ENCODE data around the gene NUPR1. TPM values are rescaled to one million over a fixed set of nuclear protein-coding genes. Genes with fewer than 3 reads are reported as not detected.
"Not testable (repeated sequence)": the region's sequence is repeated elsewhere in the genome, so short reads cannot be mapped to it uniquely, and the experiment has no call there.

The NUPR1 gene
- total RNA-seq, 1 experiment from 2014 or later = 5.8 TPM

DNA sequence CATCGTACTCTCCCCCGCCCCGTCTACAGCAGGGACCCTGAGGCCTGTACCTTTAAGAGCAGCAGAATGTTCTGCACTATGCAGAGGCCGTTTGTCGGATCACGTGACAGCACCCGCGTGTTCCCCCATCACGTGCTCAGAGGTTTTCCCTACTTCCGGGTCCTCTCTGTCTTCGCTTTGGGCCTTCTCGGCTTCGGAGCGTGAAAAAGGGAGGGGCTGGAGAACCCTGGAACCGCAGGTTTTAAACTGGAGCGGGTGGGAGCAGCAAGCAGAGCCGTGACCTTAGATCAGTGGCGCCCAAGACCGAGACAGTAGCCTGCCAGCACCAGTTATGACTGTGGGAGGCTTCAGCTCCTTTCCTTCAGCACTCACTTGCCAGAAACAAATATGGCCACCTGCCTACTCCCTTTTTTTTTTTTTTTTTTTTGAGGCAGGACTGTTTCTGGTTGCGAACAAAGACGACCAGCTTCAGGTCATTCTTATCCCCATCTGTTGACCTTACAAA lies 46.8 kb downstream of the NUPR1 start, which contains the start of gene CLN3:
Gene CLN3 (minus strand): TSS at position 105 of the 505 bp plus-strand sequence. CDS start 315 bp downstream, outside the sequence.
- in situ Hi-C loops (cut with HindIII; ENCODE audit: low pct_unique_long_range_greater_than_20kb, low sequenced_read_pairs) = no loop called here
- peak; percentile 97 for DNase-seq (ENCODE audit: low read depth)

DNA sequence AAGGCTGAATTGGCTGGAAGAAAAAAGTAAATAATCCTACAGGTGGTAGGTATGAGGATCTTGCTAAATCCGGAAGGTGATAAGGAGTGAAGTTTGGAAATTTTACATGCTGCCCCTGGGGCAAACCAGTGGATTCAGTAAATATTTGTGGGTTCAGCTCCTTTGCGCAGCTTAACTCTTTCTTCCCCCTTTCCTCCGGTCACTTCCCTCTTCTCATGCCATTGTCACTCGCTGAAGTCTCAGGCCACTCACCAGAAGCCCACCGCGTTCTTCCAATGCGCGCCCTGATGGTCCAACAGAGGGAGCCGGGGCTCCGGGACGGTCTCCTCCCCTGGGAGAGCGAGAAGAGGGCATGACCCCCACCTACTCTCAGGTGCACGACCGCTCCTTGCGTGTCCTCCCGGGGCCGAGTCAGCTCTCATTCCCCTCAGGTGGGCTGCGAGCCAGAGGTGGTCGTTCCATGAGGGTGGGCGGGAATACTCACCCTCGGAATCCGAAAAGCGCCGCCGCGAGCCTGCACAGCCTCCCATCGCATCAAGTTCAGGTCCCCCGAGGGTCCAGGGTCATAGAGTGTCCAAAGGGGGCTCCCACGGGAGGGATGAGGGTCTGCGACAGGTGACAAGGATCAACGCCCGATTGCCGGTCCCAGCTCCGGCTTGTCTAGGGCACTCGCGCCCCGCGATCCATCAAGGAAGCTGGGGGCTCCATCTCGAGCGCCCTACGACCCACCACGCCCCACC lies 47.4 kb downstream of the NUPR1 start:
- peak; percentile 40 for DNase-seq (ENCODE audit: low read depth)
- in situ Hi-C loops (cut with HindIII; ENCODE audit: low pct_unique_long_range_greater_than_20kb, low sequenced_read_pairs) = no loop called here

DNA sequence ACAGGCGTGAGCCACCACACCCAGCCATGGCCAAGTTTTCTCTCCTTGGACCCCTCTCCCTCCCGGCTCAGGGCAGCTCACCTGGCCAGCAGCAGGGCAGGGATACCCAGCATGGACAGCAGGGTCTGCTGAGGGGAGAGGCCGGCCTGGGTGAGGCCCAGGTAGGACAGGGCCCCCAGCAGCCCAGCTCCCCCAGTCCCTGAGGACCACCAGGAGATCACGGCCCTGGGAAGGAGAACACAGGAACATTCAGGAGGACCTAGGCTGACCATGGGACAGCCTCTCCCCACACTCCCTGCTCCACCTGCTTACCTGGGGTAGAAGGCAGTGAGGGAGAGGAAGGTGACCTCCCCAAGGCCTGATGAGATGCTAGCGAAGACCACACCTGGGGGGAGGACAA lies 52.5 kb downstream of the NUPR1 start:
- in situ Hi-C loops (cut with HindIII; ENCODE audit: low pct_unique_long_range_greater_than_20kb, low sequenced_read_pairs) = no loop called here
- no peak for DNase-seq (ENCODE audit: low read depth)

DNA sequence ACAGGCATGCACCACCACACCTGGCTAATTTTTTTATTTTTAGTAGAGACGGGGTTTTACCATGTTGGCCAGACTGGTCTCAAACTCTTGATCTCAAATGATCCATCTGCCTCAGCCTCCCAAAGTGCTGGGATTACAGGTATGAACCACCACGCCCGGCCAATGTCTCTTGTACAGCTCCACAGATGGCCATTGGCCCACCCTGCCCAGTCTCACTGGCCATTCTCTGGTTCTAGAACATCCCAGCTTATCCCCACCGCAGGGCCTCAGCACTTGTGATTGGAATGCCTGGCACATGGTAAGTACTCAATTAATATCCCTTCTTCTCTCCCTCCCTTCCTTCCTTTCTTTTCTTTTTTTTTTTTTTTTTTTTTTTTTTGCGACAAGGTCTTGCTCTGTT lies 55.4 kb downstream of the NUPR1 start:
- in situ Hi-C loops (cut with HindIII; ENCODE audit: low pct_unique_long_range_greater_than_20kb, low sequenced_read_pairs); DNase-seq (ENCODE audit: low read depth): not testable (repeated sequence)

Other genes starting within 250 kb of the NUPR1 start
- 0.06 and 0.27 TPM in 2 replicates for gene SBK1, start 246.4 kb downstream of the NUPR1 start, total RNA-seq (2014; rRNA removed; shearing (Covaris generic); ENCODE audit: low replicate concordance)
- 0.32 TPM in 1 of 2 replicates, not detected in the other for gene NPIPB6, start 175.5 kb downstream of the NUPR1 start, total RNA-seq (2014; rRNA removed; shearing (Covaris generic); ENCODE audit: low replicate concordance)
- 86.7 and 122 TPM in 2 replicates for gene EIF3CL, start 135.1 kb downstream of the NUPR1 start, total RNA-seq (2014; rRNA removed; shearing (Covaris generic); ENCODE audit: low replicate concordance)
- gene NPIPB7, start 66.6 kb downstream of the NUPR1 start, total RNA-seq (2014; rRNA removed; shearing (Covaris generic); ENCODE audit: low replicate concordance) = not detected in 2 replicates
- 7.9 and 34.6 TPM in 2 replicates for gene CLN3, start 46.9 kb downstream of the NUPR1 start, total RNA-seq (2014; rRNA removed; shearing (Covaris generic); ENCODE audit: low replicate concordance)
- not detected in 2 replicates for gene APOBR, start 44.3 kb downstream of the NUPR1 start, total RNA-seq (2014; rRNA removed; shearing (Covaris generic); ENCODE audit: low replicate concordance)
- not detected in 2 replicates for gene IL27, start 32.1 kb downstream of the NUPR1 start, total RNA-seq (2014; rRNA removed; shearing (Covaris generic); ENCODE audit: low replicate concordance)
- gene SGF29, start 14.9 kb upstream of the NUPR1 start, total RNA-seq (2014; rRNA removed; shearing (Covaris generic); ENCODE audit: low replicate concordance) = 7.1 and 17.2 TPM in 2 replicates
- not detected in 2 replicates for gene SULT1A2, start 58.1 kb upstream of the NUPR1 start, total RNA-seq (2014; rRNA removed; shearing (Covaris generic); ENCODE audit: low replicate concordance)
- gene SULT1A1, start 71.1 kb upstream of the NUPR1 start, total RNA-seq (2014; rRNA removed; shearing (Covaris generic); ENCODE audit: low replicate concordance) = 232 and 257 TPM in 2 replicates
- not detected in 2 replicates for gene NPIPB8, start 99.1 kb upstream of the NUPR1 start, total RNA-seq (2014; rRNA removed; shearing (Covaris generic); ENCODE audit: low replicate concordance)
- 220 and 259 TPM in 2 replicates for gene EIF3C, start 172.5 kb upstream of the NUPR1 start, total RNA-seq (2014; rRNA removed; shearing (Covaris generic); ENCODE audit: low replicate concordance)
- gene NPIPB9, start 212.8 kb upstream of the NUPR1 start, total RNA-seq (2014; rRNA removed; shearing (Covaris generic); ENCODE audit: low replicate concordance) = 1.0 TPM in 1 of 2 replicates, not detected in the other

Measured in Caki2 (cell line).